ENCODE measurements around the gene ZDHHC1.

GRCh38 chr16:67437513-67437912 lies 21.2 kb upstream of the ZDHHC1 start:
- no peak for TF ChIP-seq POLR2A (IDR thresholded peaks at IDR 0.05)
- no peak for TF ChIP-seq CTCF (IDR thresholded peaks at IDR 0.05)
- TF ChIP-seq POLR2AphosphoS5 (IDR thresholded peaks at IDR 0.05), result no peak
